ENCODE data around the gene GAB2.
"Not testable (repeated sequence)": the region's sequence is repeated elsewhere in the genome, so short reads cannot be mapped to it uniquely, and the experiment has no call there.

Gene GAB2

DNA sequence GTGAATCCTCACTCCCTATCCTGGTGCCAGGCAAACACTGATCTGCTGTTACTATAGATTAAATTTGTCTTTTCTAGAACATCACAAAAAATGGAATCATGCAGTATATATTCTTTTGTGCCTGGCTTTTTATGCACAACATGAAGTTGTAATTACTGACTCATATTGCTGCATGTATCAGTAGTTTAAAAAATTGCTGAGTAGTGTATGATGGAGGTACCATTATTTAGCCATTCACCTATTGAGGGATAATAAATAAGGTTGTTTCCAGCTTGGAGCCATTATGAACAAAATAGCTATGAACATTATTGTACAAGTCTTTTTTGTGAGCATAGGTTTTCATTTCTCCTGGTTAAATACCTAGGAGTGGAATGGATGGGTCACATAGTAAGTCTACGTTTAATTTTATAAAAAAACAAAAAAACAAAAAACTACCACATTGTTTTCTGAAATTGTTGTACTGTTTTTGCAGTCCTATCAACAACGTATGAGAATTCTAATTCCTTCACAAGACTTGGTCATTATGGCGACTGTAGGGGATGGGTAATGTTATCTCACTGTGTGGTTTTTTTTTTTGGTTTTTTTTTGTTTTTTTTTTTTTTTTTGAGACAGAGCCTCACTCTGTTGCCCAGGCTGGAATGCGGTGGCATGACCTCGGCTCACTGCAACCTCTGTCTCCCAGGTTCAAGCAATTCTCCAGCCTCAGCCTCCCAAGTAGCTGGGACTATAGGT is 117.3 kb downstream of the GAB2 start:
- DNase-seq: no peak

DNA sequence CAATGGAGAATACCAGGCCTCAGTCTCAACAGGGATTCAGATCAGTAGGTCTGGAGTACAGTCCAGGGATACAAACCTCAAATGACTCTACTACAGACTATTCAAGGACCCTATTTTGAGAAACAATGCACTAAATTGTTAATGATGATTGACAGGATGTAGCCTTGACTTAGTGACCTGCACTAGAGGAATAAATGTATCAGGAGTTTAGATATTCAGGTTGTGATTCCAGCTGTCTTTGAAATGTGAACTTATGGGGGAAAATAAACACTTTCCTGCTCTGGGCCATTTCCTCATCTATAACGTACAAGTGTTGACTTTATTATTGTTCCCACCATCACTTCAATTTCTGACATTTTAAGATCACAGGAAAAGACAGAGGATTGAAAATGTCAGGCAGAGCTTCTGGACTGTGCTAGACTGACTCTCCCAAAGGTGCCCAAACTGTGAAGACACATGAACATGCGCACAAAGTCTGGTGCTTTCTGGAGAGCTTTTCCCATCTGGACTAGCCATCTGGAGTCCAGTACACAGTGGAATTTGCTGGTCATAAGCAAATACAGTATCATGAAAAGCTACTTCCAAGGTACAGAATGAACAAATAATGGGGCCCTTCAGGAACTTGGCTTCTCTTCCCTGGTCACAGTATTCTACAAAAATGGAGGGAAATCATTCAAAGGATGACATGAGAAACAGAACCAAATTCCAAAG is 118.5 kb downstream of the GAB2 start:
- DNase-seq: no peak

DNA sequence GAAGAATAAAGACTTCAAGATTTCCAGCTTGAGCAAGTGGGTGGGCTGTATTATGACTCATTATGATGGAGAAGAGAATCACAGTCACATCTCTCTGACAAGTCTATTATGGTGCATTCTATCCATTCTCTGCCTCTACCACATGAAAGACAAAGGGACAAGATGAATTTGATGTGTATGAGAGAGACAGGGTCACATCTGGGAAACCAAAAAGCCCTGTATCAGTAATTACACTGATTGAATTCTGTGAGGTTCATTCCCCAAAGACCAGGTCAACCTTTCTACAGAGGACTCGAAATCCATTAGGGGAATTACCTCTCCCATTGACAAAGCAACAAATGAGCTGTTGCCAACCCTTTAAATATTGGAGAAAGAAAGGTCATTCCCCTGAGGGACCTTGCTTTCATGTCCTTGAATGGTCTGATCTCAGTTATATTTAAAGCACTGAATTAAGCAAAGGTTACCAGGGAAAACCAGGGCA is 119.3 kb downstream of the GAB2 start:
- no peak for DNase-seq

DNA sequence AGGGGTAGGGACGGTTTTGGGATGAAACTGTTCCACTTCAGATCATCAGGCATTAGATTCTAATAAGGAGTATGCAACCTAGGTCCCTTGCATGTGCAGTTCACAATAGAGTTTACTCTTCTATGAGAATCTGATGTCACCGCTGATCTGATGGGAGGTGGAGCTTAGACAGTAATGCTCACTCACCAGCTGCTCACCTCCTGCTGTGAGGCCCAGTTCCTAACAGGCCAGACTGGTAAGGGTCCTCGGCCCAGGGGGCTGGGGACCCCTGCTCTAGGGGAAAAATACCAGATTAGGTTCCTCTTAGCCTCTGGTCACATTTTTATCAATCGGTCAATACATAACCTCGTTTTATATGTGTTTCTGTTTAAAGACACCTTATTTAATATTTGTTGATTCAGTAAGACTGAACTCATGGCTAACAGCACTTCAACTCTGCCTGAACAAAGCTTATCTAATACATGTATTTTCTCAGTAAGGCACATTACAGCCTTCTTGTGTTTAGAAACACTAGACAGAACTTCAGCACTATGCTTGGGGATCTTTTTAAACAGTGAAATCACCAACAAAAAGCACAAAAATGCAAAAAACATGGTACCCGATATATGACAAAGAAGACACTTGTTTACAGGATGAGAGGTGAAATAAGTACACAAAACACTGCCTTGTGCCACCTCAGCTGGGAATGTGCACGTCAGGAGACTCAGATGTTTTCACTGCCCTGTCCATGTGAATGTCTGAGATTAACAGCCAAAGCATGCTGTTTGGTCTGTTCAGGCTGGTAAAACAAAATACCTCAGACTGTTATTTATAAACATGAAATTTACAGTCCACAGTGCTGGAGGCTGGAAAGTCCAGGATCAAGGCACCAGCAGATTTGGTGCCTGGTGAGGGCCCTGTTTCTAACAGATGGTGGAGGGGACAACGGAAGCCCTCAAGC is 121.4 kb downstream of the GAB2 start:
- DNase-seq: no peak

DNA sequence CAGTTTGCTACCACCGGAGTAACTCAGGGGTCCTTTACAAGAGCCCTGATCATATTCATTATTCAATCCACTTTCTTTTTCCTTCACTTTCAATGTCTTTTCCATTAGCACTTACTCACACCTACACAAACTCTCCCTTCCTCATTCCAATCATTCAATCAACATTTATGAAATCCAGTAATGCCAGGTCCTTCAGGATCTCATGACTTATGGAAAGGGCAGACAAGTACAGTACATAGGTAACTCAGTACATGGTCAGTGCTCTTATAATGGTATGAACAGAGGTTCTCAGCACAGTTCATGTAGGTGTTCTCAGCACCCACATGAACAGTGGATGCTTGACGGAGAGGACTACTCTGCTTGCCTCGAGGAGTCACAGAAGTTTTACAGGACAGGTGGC is 122.3 kb downstream of the GAB2 start:
- DNase-seq: no peak

DNA sequence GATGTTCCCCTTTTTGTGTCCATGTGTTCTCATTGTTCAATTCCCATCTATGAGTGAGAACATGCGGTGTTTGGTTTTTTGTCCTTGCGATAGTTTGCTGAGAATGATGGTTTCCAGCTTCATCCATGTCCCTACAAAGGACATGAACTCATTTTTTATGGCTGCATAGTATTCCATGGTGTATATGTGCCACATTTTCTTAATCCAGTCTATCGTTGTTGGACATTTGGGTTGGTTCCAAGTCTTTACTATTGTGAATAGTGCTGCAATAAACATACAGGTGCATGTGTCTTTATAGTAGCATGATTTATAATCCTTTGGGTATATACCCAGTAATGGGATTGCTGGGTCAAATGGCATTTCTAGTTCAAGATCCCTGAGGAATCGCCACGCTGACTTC is 123.5 kb downstream of the GAB2 start:
- DNase-seq: not testable (repeated sequence)

DNA sequence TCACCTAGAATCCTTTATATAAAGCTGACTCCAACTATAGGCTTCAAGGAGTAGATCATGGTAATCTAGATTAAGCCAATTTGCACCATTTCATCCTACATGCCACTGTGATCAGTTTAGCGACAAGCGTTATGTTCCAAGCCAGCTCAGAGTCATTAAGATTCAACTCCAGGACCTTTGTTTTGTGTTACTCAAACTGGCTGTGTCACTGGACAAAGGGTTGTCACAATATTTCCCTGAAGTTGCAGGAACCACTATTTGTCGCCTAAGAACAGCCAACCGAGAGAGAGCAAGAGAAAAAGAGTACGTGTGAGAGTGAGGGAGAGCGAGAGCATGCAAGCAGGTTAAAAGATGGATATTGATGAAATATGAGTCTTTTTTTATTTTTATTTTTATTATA is 124.1 kb downstream of the GAB2 start:
- no peak for DNase-seq

DNA sequence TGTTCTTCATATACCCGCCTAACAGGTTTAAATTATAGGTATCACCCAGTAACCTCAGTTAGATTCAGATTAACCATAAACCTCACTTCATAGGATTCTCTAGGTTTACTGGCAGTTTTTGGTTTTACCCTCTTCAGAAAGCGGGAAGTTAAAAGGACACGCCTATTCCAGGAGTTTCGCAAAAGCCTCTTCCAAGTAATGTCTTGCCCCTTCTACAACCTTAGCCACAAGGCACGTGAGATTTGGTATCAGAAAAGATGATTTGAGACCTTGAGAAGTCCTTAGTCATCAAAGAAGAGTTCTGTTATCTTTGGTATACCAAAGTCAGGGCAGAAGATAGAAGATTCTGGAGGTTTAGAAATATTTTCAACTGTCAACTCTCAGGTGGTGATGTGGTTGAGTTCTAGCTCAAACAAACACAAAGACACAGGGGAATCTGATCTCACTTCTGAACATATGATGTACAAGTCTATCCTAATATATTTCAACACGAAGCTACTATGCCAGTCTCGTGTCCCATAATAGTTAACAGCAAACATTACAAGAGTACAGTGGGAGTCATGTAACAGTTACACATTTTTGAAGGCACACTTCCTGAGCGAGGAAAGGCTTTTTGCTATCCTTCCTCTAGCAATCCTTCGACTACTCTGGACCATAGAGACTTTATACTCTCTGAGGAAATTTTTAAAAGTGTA is 125.4 kb downstream of the GAB2 start:
- peak; percentile 41 for DNase-seq

DNA sequence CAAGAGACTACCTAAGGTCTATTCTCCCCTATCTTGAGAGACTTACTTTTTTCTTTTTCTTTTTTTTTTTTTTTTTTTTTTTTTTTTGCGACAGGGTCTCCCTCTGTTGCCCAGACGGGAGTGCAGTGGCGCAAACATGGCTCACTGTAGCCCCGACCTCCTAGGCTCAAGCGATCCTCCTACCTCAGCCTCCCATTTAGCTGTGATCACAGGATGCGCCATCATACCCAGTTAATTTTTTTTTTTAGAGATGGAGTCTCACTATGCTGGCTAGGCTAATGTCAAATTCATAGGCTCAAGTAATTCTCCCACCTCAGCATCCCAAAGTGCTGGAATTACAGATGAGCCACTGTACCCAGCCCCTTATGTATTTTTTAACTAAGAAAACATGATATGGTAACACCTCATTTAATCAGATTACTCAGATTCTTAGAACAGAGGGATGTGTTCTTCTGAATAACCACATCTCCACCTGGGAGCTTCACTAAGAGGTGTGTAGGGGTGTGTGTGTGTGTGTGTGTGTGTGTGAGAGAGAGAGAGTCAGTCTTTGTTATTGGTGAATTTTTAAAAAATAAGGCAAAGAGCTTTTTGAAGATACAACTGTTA is 126.0 kb downstream of the GAB2 start:
- no peak for DNase-seq

DNA sequence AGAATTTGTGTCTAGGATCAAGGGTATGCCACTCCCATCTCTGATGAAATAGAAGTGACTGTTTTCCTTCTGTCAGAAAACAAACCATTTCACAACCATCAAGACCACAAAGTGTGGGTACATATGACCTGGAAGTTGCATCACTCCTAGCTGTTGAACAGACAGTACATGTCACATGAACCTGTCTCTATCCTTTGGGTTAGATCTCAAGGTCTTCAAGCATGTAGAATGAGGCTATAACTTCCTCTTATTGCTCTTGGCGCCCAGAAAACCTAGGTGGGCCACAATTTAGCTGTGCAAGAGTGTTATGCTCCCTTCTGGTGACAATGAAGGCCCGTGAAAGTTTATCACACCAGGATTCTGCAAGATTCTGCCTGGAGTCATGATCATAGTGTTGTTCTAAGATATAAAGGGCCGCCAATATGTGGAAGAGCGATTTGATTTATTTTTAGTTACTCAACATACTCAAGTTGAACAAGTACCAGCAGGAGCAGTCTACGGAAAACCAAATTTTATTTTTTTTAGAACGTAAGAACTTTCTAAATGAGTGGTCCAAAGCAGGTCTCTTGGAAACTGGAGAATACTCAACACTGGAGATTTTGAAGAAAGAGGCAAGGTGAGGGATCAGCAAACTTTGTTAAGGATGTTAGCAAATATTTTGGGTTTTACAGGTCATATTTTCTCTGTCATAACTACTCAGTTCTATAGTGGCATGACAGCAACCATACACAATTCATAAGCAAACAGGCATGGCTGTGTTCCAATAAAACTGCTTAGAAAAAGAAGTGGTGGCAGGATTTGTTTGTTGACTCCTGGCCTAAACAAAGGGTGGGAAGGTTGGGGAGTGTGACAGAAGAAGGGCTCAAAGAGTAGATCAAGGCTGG is 127.1 kb downstream of the GAB2 start:
- peak; percentile 42 for DNase-seq

DNA sequence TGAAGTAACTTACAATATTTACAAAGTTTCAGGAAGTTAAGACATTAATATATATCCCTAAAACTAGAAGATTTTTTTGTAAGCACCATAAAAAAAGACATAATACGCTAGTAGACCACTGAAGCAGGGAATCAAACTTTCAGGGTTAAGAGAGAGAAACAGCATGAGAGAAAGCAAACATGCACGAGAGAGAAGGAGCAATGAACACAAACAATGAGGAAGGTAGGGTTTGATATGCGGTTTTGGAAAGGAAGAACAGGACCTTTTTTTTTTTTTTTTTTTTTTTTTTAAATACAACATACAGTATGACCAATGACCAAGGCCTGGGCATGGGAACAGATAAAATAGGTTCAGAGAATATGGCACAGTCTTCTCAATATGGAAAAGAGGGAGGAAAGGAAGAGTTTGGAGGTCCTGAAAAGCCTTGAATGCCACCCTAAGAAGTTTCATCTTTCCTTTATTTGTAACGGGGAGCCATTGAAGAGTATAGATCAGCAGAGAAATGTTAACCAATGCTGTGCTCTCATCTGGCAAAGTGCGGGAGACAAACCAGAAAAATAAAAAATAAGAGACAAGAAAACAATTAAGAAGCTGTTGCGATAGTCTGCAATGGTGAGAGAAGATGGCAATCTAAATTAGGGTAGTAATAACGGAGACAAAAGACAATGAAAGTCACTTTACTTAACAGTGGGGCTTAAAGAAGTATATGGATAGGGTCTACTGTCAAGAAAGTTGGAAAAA is 127.9 kb downstream of the GAB2 start:
- no peak for DNase-seq

DNA sequence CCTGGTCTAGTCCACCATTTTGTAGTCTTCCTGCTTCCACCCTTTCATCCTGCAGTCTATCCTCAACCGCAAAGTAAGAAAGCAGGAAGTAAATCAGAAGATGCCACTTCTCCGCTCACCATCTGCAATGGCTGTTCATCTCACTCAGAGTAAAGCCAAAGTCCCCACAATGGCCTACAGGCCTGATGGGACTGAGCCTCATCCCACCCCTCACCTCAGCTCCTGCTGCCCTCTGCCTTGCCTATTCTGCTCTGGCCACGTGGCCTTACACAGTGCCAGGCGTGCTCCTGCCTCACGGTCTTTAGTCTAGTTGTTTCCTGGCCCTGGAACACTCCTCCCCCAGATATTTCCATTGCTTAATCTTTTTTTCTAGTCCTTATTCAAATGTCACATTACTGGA is 133.4 kb downstream of the GAB2 start:
- no peak for DNase-seq

DNA sequence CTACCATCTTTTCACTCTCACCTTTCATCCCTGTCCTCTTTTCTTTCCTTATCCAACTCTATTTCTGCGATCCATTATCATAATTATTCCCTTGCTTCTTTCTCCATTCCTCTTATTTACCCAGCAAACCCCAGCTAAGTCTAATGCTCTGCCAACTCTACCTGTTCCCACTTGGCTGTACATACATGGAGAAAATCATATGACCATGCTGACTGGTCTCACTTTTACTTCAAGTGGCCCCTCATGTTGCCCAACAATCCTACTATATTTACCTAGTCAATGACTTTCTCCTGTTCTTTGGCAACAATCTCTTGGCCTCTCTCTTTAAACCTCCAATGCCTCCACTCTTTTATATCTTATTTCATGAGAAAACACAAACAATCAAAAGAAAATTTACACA is 134.8 kb downstream of the GAB2 start:
- DNase-seq: no peak

DNA sequence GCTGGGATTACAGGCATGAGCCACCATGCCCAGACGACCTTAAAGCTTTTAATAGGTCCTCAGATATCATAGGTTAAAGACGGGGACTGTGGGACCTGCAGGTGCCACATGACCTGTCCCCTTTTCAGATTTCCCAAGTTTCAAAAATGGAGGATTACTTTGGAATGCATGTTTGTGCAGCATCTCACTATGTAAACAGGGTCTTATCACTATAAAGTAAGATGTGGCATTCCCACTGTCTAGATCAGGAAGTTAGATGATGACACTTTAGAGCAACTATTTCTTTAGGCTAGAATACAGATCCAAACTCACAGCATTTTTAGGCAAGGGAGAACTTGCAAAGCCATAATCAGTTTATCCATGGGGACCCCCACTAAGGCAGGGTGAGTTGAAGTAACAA is 136.1 kb downstream of the GAB2 start:
- no peak for DNase-seq

DNA sequence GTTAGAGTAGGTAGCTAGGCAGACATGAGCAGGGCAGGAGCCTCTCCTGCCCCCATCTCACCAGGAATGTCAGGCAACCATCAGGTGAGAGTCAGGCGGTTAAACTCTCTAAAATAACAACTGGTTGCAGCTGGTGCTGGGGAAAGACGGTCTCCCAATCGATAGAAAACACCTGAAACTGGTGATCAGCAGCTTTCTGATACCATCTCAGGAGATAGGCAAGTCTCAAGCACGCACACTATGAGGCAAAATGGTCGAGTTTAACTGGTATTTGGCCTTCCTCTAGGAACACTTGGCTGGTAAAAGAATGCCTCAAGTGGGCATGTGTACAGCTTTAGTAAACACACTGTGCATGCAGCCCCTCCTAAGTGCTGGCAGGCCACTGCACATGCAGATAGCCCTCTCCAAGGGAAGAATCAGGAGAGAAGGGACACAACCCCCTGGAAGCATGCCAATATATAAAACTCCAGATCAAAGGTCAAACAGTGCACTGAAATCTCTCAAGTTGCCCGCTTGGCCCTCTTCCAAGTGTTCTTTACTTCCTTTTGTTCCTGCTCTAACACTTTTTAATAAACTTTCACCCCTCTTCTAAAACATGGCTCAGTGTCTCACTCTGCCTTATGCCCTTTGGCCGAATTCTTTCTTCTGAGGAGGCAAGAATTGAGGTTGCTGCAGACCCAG is 140.2 kb downstream of the GAB2 start:
- DNase-seq: no peak

DNA sequence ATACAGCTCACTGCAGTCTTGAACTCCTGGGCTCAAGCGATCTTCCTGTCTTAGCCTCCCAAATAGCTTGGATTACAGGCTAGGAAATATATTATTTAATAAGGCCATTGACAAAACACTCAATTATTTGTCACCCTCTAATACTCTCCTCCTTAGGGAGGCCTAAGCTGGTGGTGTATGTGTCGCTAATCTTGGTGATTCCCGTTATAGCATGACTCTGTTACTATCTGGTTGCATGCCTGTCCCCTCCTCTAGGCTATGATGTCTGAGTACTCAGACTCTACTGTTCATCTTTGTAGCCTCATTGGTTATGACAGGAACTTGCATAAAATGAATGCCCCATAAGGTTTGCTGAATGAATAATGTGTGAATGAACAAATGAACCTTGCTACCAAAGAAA is 141.3 kb downstream of the GAB2 start:
- DNase-seq: no peak

DNA sequence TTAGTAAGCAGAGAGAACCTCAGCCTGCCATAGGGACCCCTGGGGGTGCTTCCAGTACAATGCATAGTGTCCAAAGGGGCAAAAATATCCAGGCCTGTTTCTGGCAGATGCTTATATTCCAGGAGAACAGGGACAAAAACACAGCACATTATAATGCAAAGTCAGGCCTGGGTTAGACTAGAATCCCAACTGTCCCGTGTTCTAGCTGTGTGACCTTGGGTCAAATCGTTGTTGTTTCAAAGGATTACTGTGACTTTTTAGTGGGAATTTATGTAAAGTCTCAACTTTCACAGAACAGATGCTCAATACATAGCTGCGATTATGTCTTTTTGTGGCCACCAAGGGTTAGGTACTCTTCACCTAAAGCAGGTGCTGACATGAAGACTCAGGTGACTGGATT is 142.9 kb downstream of the GAB2 start:
- DNase-seq: no peak

DNA sequence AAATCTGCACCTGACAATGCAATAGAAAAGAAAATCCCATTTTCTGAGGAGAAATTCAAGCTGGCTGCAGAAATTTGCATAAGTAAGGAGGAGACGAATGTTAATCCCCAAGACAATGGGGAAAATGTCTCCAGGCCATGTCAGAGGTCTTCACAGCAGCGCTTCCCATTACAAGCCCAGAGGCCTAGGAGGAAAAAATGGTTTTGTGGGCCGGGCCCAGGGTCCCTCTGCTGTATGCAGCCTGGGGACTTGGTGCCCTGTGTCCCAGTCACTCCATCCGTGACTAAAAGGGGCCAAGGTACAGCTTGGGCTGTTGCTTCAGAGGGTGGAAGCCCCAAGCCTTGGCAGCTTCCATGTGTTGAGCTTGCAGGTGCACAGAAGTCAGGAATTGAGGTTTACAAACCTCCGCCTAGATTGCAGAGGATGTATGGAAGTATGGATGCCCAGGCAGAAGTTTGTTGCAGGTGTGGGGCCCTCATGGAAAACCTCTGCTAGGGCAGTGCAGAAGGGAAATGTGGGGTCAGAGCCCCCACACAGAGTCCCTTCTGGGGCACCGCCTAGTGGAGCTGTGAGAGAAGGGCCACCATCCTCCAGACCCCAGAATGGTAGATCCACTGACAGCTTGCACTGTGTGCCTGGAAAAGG is 144.9 kb downstream of the GAB2 start:
- not testable (repeated sequence) for DNase-seq

DNA sequence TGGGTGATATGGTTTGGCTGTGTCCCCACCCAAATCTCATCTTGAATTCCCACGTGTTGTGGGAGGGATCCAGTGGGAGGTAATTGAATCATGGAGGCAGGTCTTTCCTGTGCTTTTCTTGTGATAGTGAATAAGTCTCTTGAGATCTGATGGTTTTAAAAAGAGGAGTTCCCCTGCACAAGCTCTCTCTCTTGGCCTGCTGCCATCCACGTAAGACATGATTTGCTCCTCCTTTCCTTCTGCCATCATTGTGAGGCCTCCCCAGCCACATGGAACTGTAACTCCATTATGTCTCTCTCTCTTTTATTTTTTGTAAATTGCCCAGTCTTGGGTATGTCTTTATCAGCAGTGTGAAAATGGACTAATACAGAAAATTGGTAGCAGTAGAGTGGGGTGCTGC is 145.8 kb downstream of the GAB2 start:
- DNase-seq: not testable (repeated sequence)

Data from CD4-positive, alpha-beta T cell treated with Interferon gamma for 1 hour (primary cell).